RPMI7951 (cell line): ENCODE data around the gene CDC45. TPM values are rescaled to one million over a fixed set of nuclear protein-coding genes. Genes with fewer than 3 reads are reported as not detected.
"Not testable (repeated sequence)": the region's sequence is repeated elsewhere in the genome, so short reads cannot be mapped to it uniquely, and the experiment has no call there.

ENCODE experiments used
- DNase-seq: peaks from one replicate; pipeline ENCODE4 v3.0.0-alpha.2; 2012; ENCODE audit warnings: low read depth
- total RNA-seq: library from RNA; depleted of rRNA; stranded (reverse); fragments of >200 nt; shearing (Covaris generic); gene quantifications from 2 replicates; pipeline ENCODE4 v1.2.3, GENCODE V29; 2014; rRNA removed

CDC45 gene
- 31.6 and 32.2 TPM in 2 replicates for total RNA-seq

- peak; percentile 97 for DNase-seq
These were observed at the start of gene CDC45 for GRCh38 chr22:19479355-19480172. Gene CDC45 (plus strand): TSS chr22:19479920. CDS start chr22:19479969, 49 bp downstream.

GRCh38 chr22:19429950-19430889 is 49.5 kb upstream of the CDC45 start:
- peak; percentile 47 for DNase-seq

- peak; percentile 31 for DNase-seq
These were observed 48.7 kb upstream of the CDC45 start for GRCh38 chr22:19430890-19431541.

- peak; percentile 71 for DNase-seq
These were observed 48.0 kb upstream of the CDC45 start, which contains the start of gene HIRA for GRCh38 chr22:19431649-19432132. Gene HIRA (minus strand): TSS chr22:19431733. CDS start chr22:19431476, 257 bp downstream.

- peak; percentile 92 for DNase-seq
These were observed 47.4 kb upstream of the CDC45 start, which contains the start of gene MRPL40 for GRCh38 chr22:19432133-19432851. Gene MRPL40 (plus strand): TSS chr22:19432545. CDS start chr22:19432555, 10 bp downstream.

- no peak for DNase-seq
These were observed 45.3 kb upstream of the CDC45 start for GRCh38 chr22:19434401-19434800.

GRCh38 chr22:19434829-19435580 is 44.7 kb upstream of the CDC45 start:
- no peak for DNase-seq

GRCh38 chr22:19436444-19437161 is 43.1 kb upstream of the CDC45 start:
- not testable (repeated sequence) for DNase-seq

GRCh38 chr22:19438298-19438697 is 41.4 kb upstream of the CDC45 start:
- no peak for DNase-seq

GRCh38 chr22:19440411-19441195 is 39.1 kb upstream of the CDC45 start:
- no peak for DNase-seq

GRCh38 chr22:19442166-19442565 is 37.6 kb upstream of the CDC45 start:
- DNase-seq = no peak

- no peak for DNase-seq
These were observed 36.0 kb upstream of the CDC45 start for GRCh38 chr22:19443544-19444211.

GRCh38 chr22:19445279-19445982 is 34.3 kb upstream of the CDC45 start:
- DNase-seq = not testable (repeated sequence)

- DNase-seq = no peak
These were observed 33.0 kb upstream of the CDC45 start for GRCh38 chr22:19446603-19447329.

GRCh38 chr22:19447330-19448075 is 32.2 kb upstream of the CDC45 start, which contains the start of gene C22orf39:
Gene C22orf39 (minus strand): TSS chr22:19447711. CDS start chr22:19447688, 23 bp downstream.
- DNase-seq = peak; percentile 88
